Hematopoietic multipotent progenitor cell treated with erythropoietin and hydrocortisone succinate and interleukin-3 and kit ligand, for 17 days (in vitro differentiated cells): Measurements from ENCODE around the gene HDAC4.

Experiments
- DNase-seq: peaks from one replicate; pipeline ENCODE4 v3.0.0-alpha.2; 2015; ENCODE audit warnings: low spot score

HDAC4 gene

GRCh38 chr2:239022437-239023260 is 378.2 kb downstream of the HDAC4 start:
- DNase-seq, result no peak

- no peak for DNase-seq
These were observed 379.0 kb downstream of the HDAC4 start for GRCh38 chr2:239021651-239022436.

- no peak for DNase-seq
These were observed 379.6 kb downstream of the HDAC4 start for GRCh38 chr2:239021224-239021623.

- DNase-seq, result no peak
These were observed 380.2 kb downstream of the HDAC4 start for GRCh38 chr2:239020541-239021041.

- DNase-seq, result no peak
These were observed 381.6 kb downstream of the HDAC4 start for GRCh38 chr2:239019183-239019581.

- DNase-seq, result no peak
These were observed 382.3 kb downstream of the HDAC4 start for GRCh38 chr2:239018271-239019182.

GRCh38 chr2:239017491-239018098 is 383.2 kb downstream of the HDAC4 start:
- DNase-seq, result no peak

GRCh38 chr2:239015901-239016675 is 384.7 kb downstream of the HDAC4 start:
- no peak for DNase-seq

- no peak for DNase-seq
These were observed 385.5 kb downstream of the HDAC4 start for GRCh38 chr2:239015218-239015900.

- DNase-seq, result no peak
These were observed 386.2 kb downstream of the HDAC4 start for GRCh38 chr2:239014458-239015217.

GRCh38 chr2:239013678-239013976 is 387.2 kb downstream of the HDAC4 start:
- DNase-seq, result no peak

GRCh38 chr2:239012936-239013677 is 387.7 kb downstream of the HDAC4 start:
- no peak for DNase-seq

- DNase-seq, result no peak
These were observed 388.6 kb downstream of the HDAC4 start for GRCh38 chr2:239012228-239012627.

- no peak for DNase-seq
These were observed 391.2 kb downstream of the HDAC4 start for GRCh38 chr2:239009589-239009961.

GRCh38 chr2:239008677-239009588 is 391.9 kb downstream of the HDAC4 start:
- DNase-seq, result no peak

- no peak for DNase-seq
These were observed 392.8 kb downstream of the HDAC4 start for GRCh38 chr2:239008004-239008403.

- no peak for DNase-seq
These were observed 394.1 kb downstream of the HDAC4 start for GRCh38 chr2:239006622-239007285.
